PC-3 (cell line): Measurements from ENCODE around the gene SYNJ2. TPM values are rescaled to one million over a fixed set of nuclear protein-coding genes. Genes with fewer than 3 reads are reported as not detected.

Source experiments
- ATAC-seq: fragments of 200-7000 bp; cut with Tn5 transposase; 2 replicates; pipeline ENCODE4 v1.9.1; 2020; ENCODE audit warnings: mild to moderate bottlenecking, moderate library complexity
- BruUV-seq: library from RNA; stranded (reverse); fragments of 400-500 nt; replicated peaks from 2 replicates; lab custom pipeline; 2021; lab: Mats Ljungman, UMichigan
- CTCF ChIA-PET: fragments of 300-600 bp; sonication (Branson Sonifier 250); formaldehyde crosslinking; loops from one replicate; lab custom pipeline; 2022; ENCODE audit warnings: antibody characterized with exemption; lab: Charles Lee
- POLR2A ChIA-PET: fragments of 300-600 bp; sonication (Branson Sonifier 250); formaldehyde crosslinking; loops from one replicate; lab custom pipeline; 2022; ENCODE audit warnings: antibody characterized with exemption; ENCODE audit not compliant: unreplicated experiment; lab: Charles Lee
- DNase-seq: peaks from one replicate; pipeline ENCODE4 v3.0.0-alpha.2; 2015
- H2AFZ ChIP-seq: fragments of 300-600 bp; sonication (generic); 2 replicates; pipeline ENCODE4 v1.6.0; 2016; ENCODE audit warnings: antibody characterized with exemption, low read length
- H3F3A ChIP-seq: fragments of 300-600 bp; sonication (generic); one replicate; pipeline ENCODE4 v1.6.0; 2017; ENCODE audit warnings: antibody characterized with exemption, low read length, control low read depth, mild to moderate bottlenecking; ENCODE audit not compliant: unreplicated experiment
- H3K27ac ChIP-seq: fragments of 300-600 bp; sonication (generic); 2 replicates; pipeline ENCODE4 v1.5.1; 2016; ENCODE audit warnings: mild to moderate bottlenecking, low read length
- H3K27me3 ChIP-seq: fragments of 300-600 bp; sonication (generic); 2 replicates; pipeline ENCODE4 v1.6.1; 2016; ENCODE audit warnings: low read length, mixed read lengths
- H3K36me3 ChIP-seq: fragments of 300-600 bp; sonication (generic); 2 replicates; pipeline ENCODE4 v1.6.1; 2016; ENCODE audit warnings: low read depth, mixed run types, low read length, mixed read lengths
- H3K4me1 ChIP-seq: fragments of 300-600 bp; sonication (generic); 2 replicates; pipeline ENCODE4 v1.5.1; 2016; ENCODE audit warnings: low read length; ENCODE audit not compliant: insufficient read depth
- H3K4me2 ChIP-seq: fragments of 300-600 bp; sonication (generic); 2 replicates; pipeline ENCODE4 v1.6.0; 2016; ENCODE audit warnings: low read length
- H3K4me3 ChIP-seq: fragments of 300-600 bp; sonication (generic); 2 replicates; pipeline ENCODE4 v1.5.1; 2016; ENCODE audit warnings: mild to moderate bottlenecking, low read length, mixed read lengths
- H3K79me2 ChIP-seq: fragments of 300-600 bp; sonication (generic); 2 replicates; pipeline ENCODE4 v1.6.1; 2017; ENCODE audit warnings: low read length, mixed read lengths
- H3K9ac ChIP-seq: fragments of 300-600 bp; sonication (generic); 2 replicates; pipeline ENCODE4 v1.6.0; 2016; ENCODE audit warnings: mild to moderate bottlenecking, low read length
- H3K9me2 ChIP-seq: fragments of 300-600 bp; sonication (generic); replicated peaks from 2 replicates; pipeline ENCODE4 v1.6.1; 2016; ENCODE audit warnings: mixed run types, low read length, mixed read lengths
- H3K9me3 ChIP-seq: fragments of 300-600 bp; sonication (generic); 2 replicates; pipeline ENCODE4 v1.6.1; 2016; ENCODE audit warnings: low read length, mixed read lengths
- H4K20me1 ChIP-seq: fragments of 300-600 bp; sonication (generic); 2 replicates; pipeline ENCODE4 v1.6.1; 2016; ENCODE audit warnings: low read length, mixed read lengths
- CTCF ChIP-seq: fragments of 300-600 bp; sonication (generic); conservative IDR thresholded peaks from 2 replicates; pipeline ENCODE4 v1.5.1; 2017; ENCODE audit warnings: antibody characterized with exemption, low read depth, mild to moderate bottlenecking, low read length
- EZH2 ChIP-seq: fragments of 300-600 bp; sonication (generic); IDR thresholded peaks from one replicate; pipeline ENCODE4 v1.6.1; 2017; ENCODE audit warnings: antibody characterized with exemption, mild to moderate bottlenecking, low read length; ENCODE audit not compliant: unreplicated experiment
- EZH2phosphoT487 ChIP-seq: fragments of 300-600 bp; sonication (generic); IDR thresholded peaks from 2 replicates; pipeline ENCODE4 v1.6.1; 2018; ENCODE audit warnings: mild to moderate bottlenecking, antibody characterized with exemption, low read length, borderline replicate concordance
- intact Hi-C: fragments of 100-400 bp; cut with micrococcal nuclease; formaldehyde crosslinking; loops from 2 replicates; pipeline ENCODE4 v1.9.0; 2023
- total RNA-seq: library from RNA; depleted of rRNA; stranded (reverse); fragments of >200 nt; gene quantifications from 2 replicates; pipeline ENCODE4 v1.2.3, GENCODE V29; 2014

SYNJ2 gene
- total RNA-seq, 1 experiment from 2014 or later: 21.5 TPM

GRCh38 chr6:157993076-157993475 lies 11.4 kb downstream of the SYNJ2 start:
- CTCF ChIA-PET: interaction anchor here (0.6 kb wide), 1 partner anchor 38 kb away, joined by 5 read pairs; no protein-coding TSS in a partner anchor
- H3K9me3 ChIP-seq: no peaks in the 10 kb centered on the region
- no peak overlapping the region for H3K9ac ChIP-seq
- H3K27ac ChIP-seq: no peak overlapping the region
- peaks cover 93% of the 10 kb centered on the region for H3K79me2 ChIP-seq
- H3F3A ChIP-seq: no peaks in the 10 kb centered on the region
- H3K9me2 ChIP-seq: no peaks in the 10 kb centered on the region
- peaks cover 26% of the 10 kb centered on the region for H3K4me1 ChIP-seq
- POLR2A ChIA-PET: no interaction called here
- no peak overlapping the region for H3K4me2 ChIP-seq
- no peak for DNase-seq
- ATAC-seq: no peak
- H2AFZ ChIP-seq: no peak overlapping the region
- TF ChIP-seq EZH2phosphoT487 (no peak), CTCF (no peak), EZH2 (no peak)
- BruUV-seq: no TSS peak
- peaks cover 24% of the 10 kb centered on the region for H4K20me1 ChIP-seq
- H3K36me3 ChIP-seq: no peaks in the 10 kb centered on the region; the same call in 1 of the 2 replicates
- intact Hi-C loops: no loop called here
- no peak overlapping the region for H3K4me3 ChIP-seq
- H3K27me3 ChIP-seq: no peaks in the 10 kb centered on the region

- Histone ChIP-seq H3K79me2 (peaks cover 93% of the 10 kb centered on the region), H3K9me3 (no peaks in the 10 kb centered on the region), H3K27me3 (no peaks in the 10 kb centered on the region), H2AFZ (no peak overlapping the region), H3K4me2 (no peak overlapping the region), H3F3A (no peaks in the 10 kb centered on the region), H3K27ac (no peak overlapping the region), H3K9ac (no peak overlapping the region), H4K20me1 (peaks cover 18% of the 10 kb centered on the region), H3K4me1 (peaks cover 17% of the 10 kb centered on the region), H3K36me3 (no peaks in the 10 kb centered on the region; the same call in 1 of the 2 replicates), H3K9me2 (no peaks in the 10 kb centered on the region), H3K4me3 (no peak overlapping the region)
- ChIA-PET CTCF (no interaction called here), POLR2A (no interaction called here)
- no peak for DNase-seq
- TF ChIP-seq CTCF: no peak
- TF ChIP-seq EZH2phosphoT487: no peak
- TF ChIP-seq EZH2: no peak
- intact Hi-C loops: no loop called here
- no peak for ATAC-seq
- BruUV-seq: no TSS peak
These were observed 12.6 kb downstream of the SYNJ2 start for GRCh38 chr6:157994125-157994795.

GRCh38 chr6:157995458-157995857 lies 13.8 kb downstream of the SYNJ2 start:
- ATAC-seq: no peak
- CTCF ChIA-PET: no interaction called here
- Histone ChIP-seq H2AFZ (no peak overlapping the region), H3F3A (no peaks in the 10 kb centered on the region), H4K20me1 (peaks cover 14% of the 10 kb centered on the region), H3K4me2 (no peak overlapping the region), H3K9me3 (no peaks in the 10 kb centered on the region), H3K27ac (no peak overlapping the region), H3K4me1 (peaks cover 6% of the 10 kb centered on the region), H3K9ac (no peak overlapping the region), H3K9me2 (no peaks in the 10 kb centered on the region), H3K79me2 (peaks cover 86% of the 10 kb centered on the region), H3K4me3 (no peak overlapping the region), H3K36me3 (no peaks in the 10 kb centered on the region; the same call in 1 of the 2 replicates), H3K27me3 (no peaks in the 10 kb centered on the region)
- BruUV-seq: no TSS peak
- POLR2A ChIA-PET: no interaction called here
- intact Hi-C loops: no loop called here
- no peak for DNase-seq
- TF ChIP-seq CTCF: no peak
